Fibroblast of pulmonary artery (primary cell): ENCODE data around the gene DCHS1.

Experiments used
- DNase-seq: peaks from one replicate; pipeline ENCODE4 v3.0.0-alpha.2; 2010; ENCODE audit warnings: low read depth
- H3K4me3 ChIP-seq: replicated peaks from 2 replicates; pipeline ENCODE4 v1.5.1; 2011; ENCODE audit warnings: low read depth, mild to moderate bottlenecking, control low read depth, low read length, moderate library complexity
- CTCF ChIP-seq: IDR thresholded peaks from 2 replicates; pipeline ENCODE4 v1.5.1; 2011; ENCODE audit warnings: mild to moderate bottlenecking, control low read depth, low read length, inconsistent platforms; ENCODE audit errors: missing control alignments

Gene DCHS1

DNA sequence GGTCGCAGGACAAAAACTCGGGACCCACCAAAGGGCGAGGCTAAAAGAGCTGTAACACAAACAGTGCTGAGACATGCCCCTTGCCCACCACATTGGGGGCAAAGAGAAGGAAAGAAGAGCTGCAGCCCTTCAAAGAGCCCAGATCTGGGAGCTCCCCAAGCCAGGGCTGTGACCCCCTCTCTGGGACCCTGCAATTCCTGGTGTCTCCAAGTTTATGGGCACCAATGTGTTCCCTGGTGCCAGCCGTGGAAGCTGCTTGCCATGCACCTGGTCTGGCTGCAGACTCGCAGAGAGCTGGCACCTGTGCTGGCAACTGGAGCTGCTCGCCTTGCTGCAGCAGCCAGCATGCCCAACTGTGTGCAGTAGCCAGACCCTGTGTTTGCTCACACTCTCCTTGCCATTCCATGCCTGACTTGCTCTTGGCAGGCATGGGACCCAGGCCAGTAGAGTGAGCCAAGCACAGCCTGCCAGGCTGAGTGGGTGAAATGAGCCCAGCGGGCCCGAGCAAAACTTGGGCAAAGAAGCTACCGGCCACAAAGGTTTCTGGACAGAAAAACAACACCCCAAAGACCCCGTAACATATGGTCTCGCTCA, 68.2 kb downstream of the DCHS1 start:
- no peak for DNase-seq
- no peak overlapping the region for H3K4me3 ChIP-seq
- TF ChIP-seq CTCF, result no peak

DNA sequence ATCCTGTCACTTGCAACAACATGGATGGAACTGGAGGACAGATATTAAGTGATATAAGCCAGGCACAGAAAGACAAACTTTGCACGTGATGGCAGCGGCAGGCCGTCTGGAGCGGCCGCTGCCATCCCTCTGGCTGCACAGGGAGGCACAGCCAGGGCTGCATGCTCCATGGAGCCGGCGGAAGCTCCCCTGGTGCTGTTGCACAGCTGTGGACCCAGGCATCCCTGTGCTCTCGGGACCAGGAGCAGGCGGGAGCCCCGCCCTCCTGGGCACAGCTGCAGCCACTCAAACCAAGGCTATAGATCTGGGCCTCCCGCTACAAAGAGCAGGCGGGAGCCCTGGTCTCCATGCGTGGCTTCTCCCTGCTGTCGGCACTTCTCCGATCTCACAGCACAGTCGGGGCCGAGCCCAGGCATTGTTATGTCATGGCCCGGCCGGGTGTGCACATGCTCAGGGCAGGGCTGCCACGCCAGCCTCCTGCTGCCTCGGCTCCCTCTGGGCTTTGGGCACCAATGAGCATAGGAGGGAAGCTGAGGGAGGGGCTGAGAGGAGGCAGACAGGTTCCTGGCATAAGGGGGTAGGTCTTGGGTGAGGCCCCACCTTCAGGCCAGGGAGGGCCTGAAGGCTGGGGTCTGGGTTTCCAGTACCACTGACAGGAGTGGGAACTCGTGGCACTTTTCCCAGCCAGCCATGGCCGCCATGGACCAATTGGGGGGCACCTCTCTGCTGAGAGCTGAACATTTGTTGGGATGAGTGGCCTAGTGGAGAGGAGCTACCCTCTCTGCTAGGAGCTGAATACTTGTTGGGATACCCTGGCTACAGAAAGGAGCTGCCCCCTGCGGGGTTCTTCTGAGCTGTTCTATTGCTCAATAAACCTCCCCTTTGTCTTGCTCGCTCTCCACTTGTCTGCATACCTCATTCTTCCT, 68.9 kb downstream of the DCHS1 start:
- H3K4me3 ChIP-seq, result no peak overlapping the region
- no peak for DNase-seq
- TF ChIP-seq CTCF, result no peak

- TF ChIP-seq CTCF, result no peak
- no peak for DNase-seq
- no peak overlapping the region for H3K4me3 ChIP-seq
Measured at GRCh38 chr11:6584528-6584927, 71.1 kb downstream of the DCHS1 start.

DNA sequence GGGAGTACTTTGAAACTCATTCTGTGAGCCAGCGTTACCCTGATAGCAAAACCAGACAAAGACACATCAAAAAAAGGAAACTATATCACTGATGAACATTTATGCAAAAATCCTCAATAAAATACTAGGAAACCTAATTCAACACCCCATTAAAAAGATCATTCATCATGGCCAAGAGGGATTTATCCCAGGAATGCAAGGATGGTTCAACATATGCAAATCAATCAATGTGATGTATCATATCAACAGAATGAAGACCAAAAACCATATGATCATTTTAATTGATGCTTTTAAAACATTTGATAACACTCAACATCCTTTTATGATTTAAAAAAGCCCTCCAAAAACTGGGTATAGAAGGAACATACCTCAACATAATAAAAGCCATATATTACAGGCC, 72.0 kb downstream of the DCHS1 start:
- H3K4me3 ChIP-seq, result no peak overlapping the region
- DNase-seq, result no peak
- TF ChIP-seq CTCF, result no peak

- TF ChIP-seq CTCF, result no peak
- no peak for DNase-seq
- no peak overlapping the region for H3K4me3 ChIP-seq
Measured at GRCh38 chr11:6579681-6580080, 75.9 kb downstream of the DCHS1 start.

DNA sequence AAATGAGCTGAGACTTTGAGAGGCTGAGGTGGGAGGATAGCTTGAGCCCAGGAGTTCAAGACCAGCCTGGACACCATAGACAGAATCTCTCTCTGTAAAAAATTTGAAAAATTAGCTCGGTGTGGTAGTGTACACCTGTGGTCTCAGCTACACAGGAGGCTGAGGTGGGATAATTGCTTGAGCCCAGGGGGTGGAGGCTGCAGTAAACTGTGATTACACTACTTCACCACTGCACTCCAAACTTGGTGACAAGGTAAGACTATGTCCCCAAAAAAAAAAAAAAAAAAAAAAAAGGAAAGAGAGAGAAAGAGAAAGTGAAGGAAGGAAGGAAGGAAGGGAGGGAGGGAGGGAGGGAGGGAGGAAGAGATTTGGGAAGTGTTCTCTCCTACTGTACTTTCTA, 77.5 kb downstream of the DCHS1 start:
- no peak overlapping the region for H3K4me3 ChIP-seq
- TF ChIP-seq CTCF, result no peak
- no peak for DNase-seq
